Common myeloid progenitor, CD34-positive (primary cell): Measurements from ENCODE around the gene NTRK3.

Source experiments
- CTCF ChIA-PET: fragments of 350-600 bp; sonication (Branson Sonifier 250); formaldehyde crosslinking; loops from one replicate; lab custom pipeline; 2021; ENCODE audit warnings: antibody characterized with exemption; lab: Charles Lee
- POLR2A ChIA-PET: fragments of 350-600 bp; sonication (Branson Sonifier 250); formaldehyde crosslinking; loops from one replicate; lab custom pipeline; 2021; ENCODE audit warnings: antibody characterized with exemption; lab: Charles Lee
- DNase-seq, 3 donors: peaks; one replicate each; pipeline versions ENCODE4 v3.0.0 to v3.0.0-alpha.2; 2013
- H3K27ac ChIP-seq, 2 experiments: 1 replicate in 1 of 2; 2 replicates in 1 of 2; pipeline ENCODE4 v1.7.0; 2013; ENCODE audit warnings: inconsistent platforms in 2 of 2, low read length in 2 of 2, mild to moderate bottlenecking in 2 of 2, low read depth in 1 of 2, moderate library complexity in 1 of 2; ENCODE audit not compliant: severe bottlenecking in 2 of 2, insufficient read depth in 1 of 2, poor library complexity in 1 of 2
- H3K27me3 ChIP-seq, 5 experiments: replicated peaks in 2 of 5; 1 replicate in 3 of 5; 2 replicates in 2 of 5; pipeline versions ENCODE4 v1.6.1 to v1.7.0; 2013; ENCODE audit warnings: low read length in 4 of 5, mild to moderate bottlenecking in 2 of 5, moderate library complexity in 2 of 5, inconsistent platforms in 1 of 5; ENCODE audit not compliant: insufficient read depth in 5 of 5, control insufficient read depth in 4 of 5
- H3K36me3 ChIP-seq, 4 experiments: 1 replicate in 2 of 4; 2 replicates in 2 of 4; pipeline versions ENCODE4 v1.6.1 to v1.7.0; 2013; ENCODE audit warnings: low read length in 3 of 4, control low read depth in 1 of 4, mild to moderate bottlenecking in 1 of 4; ENCODE audit not compliant: control insufficient read depth in 4 of 4, insufficient read depth in 4 of 4
- H3K4me1 ChIP-seq, 4 experiments: 1 replicate in 3 of 4; 2 replicates in 1 of 4; pipeline versions ENCODE4 v1.6.1 to v1.7.1; 2013; ENCODE audit warnings: low read length in 3 of 4, mild to moderate bottlenecking in 3 of 4, control low read depth in 1 of 4, inconsistent platforms in 1 of 4, moderate library complexity in 1 of 4; ENCODE audit not compliant: control insufficient read depth in 4 of 4, insufficient read depth in 4 of 4; ENCODE audit errors: control extremely low read depth in 1 of 4
- H3K4me3 ChIP-seq, 7 experiments: 1 replicate in 4 of 7; 2 replicates in 3 of 7; pipeline versions ENCODE4 v1.5.1 to v1.7.0; 2013; ENCODE audit warnings: mild to moderate bottlenecking in 7 of 7, low read length in 6 of 7, moderate library complexity in 6 of 7, inconsistent platforms in 2 of 7, low read depth in 2 of 7, control low read depth in 1 of 7; ENCODE audit not compliant: insufficient read depth in 4 of 7, control insufficient read depth in 1 of 7; ENCODE audit errors: extremely low read depth in 1 of 7
- H3K9me3 ChIP-seq, 5 experiments: 1 replicate in 4 of 5; 2 replicates in 1 of 5; pipeline versions ENCODE4 v1.6.1 to v1.7.1; 2013; ENCODE audit warnings: low read length in 4 of 5, mild to moderate bottlenecking in 2 of 5, inconsistent platforms in 1 of 5, low read depth in 1 of 5, moderate library complexity in 1 of 5; ENCODE audit not compliant: control insufficient read depth in 4 of 5, insufficient read depth in 2 of 5; ENCODE audit errors: control extremely low read depth in 1 of 5
- WGBS: methylation state at CpG from one replicate; pipeline ENCODE4 v1.1.5; 2013; ENCODE audit not compliant: insufficient coverage; 5-methylcytosine and 5-hydroxymethylcytosine counted together

The NTRK3 gene

DNA sequence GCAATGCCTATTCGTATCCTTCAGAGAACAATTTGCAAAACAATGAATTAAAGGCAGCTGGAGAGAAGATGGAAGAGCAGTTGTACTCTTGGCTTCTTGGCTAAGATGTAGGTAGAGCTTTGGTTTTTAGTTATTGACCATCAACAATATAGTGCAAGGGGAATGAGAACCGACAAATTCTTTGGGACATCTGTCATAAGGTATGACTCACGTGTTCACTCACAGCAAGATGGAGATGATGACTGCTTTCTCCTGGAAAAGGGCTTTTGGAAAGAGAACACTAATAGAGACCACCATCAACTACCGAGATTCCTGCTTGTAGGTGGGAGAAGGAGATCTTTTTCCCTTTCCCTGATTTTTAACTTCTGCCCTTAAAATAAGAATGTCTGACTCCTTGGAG lies 234.9 kb downstream of the NTRK3 start:
- Histone ChIP-seq H3K4me3 (no peak overlapping the region), H3K9me3 (no peaks in the 10 kb centered on the region), H3K27me3 (peaks cover 0 to 18% (median 0%) of the 10 kb centered on the region in 5 experiments), H3K27ac (no peak overlapping the region), H3K4me1 (no peaks in the 10 kb centered on the region), H3K36me3 (no peaks in the 10 kb centered on the region)
- WGBS: 94% methylated on average over 2 of the region's 4 CpGs
- ChIA-PET CTCF (no interaction called here), POLR2A (no interaction called here)
- DNase-seq: no peak

DNA sequence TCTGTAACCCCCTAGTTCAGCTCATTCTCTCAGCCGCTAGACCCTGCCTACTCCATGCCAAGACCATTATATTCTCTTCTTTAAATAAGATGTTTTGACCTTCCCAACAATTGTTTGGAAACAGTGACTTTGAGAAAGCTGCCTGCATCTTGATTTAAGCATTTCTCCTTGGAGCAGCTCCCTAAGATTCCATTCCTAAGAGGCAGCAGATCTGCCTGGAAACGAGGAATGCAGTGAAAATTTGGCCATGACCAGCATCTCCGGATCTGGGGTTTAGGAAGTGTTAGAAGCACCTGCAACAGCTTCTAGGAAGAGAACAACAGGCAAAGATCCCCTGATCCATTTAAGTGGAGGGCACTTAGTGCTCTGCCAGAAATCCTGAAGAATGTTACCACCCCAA lies 235.7 kb downstream of the NTRK3 start:
- Histone ChIP-seq H3K4me3 (no peak overlapping the region), H3K4me1 (no peaks in the 10 kb centered on the region), H3K27ac (no peak overlapping the region), H3K27me3 (peaks cover 0 to 18% (median 0%) of the 10 kb centered on the region in 5 experiments), H3K36me3 (no peaks in the 10 kb centered on the region), H3K9me3 (no peaks in the 10 kb centered on the region)
- ChIA-PET POLR2A (no interaction called here), CTCF (no interaction called here)
- 100% methylated on average over 3 of the region's 3 CpGs for WGBS
- DNase-seq: no peak

DNA sequence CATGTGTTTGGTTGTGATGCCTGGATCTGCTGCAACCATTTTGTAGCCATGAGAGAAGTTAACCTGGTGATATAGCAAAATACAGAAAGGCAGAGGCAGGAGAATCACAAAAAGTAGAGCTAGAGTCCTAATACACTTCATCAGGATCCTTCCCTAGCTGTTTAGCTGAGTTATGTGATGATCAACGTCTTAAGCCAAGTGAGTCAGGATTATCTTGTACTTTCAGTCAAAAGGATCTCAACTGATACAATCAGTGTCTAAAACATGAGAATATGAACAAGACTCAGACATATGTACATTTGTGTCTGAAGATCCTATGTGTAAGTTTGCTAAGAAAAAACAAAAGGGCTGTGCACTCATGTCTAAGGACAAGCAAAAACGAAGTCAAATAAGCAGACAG lies 236.9 kb downstream of the NTRK3 start:
- Histone ChIP-seq H3K27me3 (peaks cover 0 to 18% (median 0%) of the 10 kb centered on the region in 5 experiments), H3K4me3 (no peak overlapping the region), H3K4me1 (no peaks in the 10 kb centered on the region), H3K27ac (no peak overlapping the region), H3K9me3 (no peaks in the 10 kb centered on the region), H3K36me3 (no peaks in the 10 kb centered on the region)
- no peak for DNase-seq
- 85% methylated on average over 2 of the region's 2 CpGs for whole genome bisulfite sequencing
- POLR2A ChIA-PET: no interaction called here
- CTCF ChIA-PET: no interaction called here

GRCh38 chr15:88018869-88019641 lies 237.5 kb downstream of the NTRK3 start:
- Histone ChIP-seq H3K36me3 (no peaks in the 10 kb centered on the region), H3K27me3 (peaks cover 0 to 18% (median 0%) of the 10 kb centered on the region in 5 experiments), H3K4me3 (no peak overlapping the region), H3K9me3 (no peaks in the 10 kb centered on the region), H3K27ac (no peak overlapping the region), H3K4me1 (no peaks in the 10 kb centered on the region)
- no peak for DNase-seq
- no CpG with 5 or more reads among the region's 1 CpG for WGBS
- CTCF ChIA-PET: no interaction called here
- POLR2A ChIA-PET: no interaction called here

DNA sequence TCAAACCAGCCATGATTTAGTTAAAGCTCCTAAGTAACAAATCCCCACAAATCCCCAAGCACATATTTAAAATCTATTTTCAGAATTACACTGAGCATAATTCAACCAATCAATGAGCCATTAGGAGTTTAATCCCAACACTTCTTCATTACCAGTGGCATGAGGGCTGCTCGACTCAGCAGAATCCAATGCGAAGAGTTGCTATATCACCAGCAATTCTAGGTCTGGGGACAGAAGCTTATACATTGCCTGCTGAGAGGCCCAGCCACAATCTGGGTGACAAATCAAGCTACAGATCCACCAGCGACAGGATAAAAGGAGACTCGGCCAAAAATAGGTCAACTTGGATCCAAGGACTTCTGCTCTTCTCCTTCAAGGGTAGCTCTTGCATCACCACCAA lies 238.8 kb downstream of the NTRK3 start:
- no peaks in the 10 kb centered on the region for H3K4me1 ChIP-seq
- ChIA-PET POLR2A (no interaction called here), CTCF (interaction anchor here (1.0 kb wide), 1 partner anchor 8 kb away, joined by 3 read pairs; no protein-coding TSS in a partner anchor)
- DNase-seq: no peak
- H3K9me3 ChIP-seq: no peaks in the 10 kb centered on the region
- no peaks in the 10 kb centered on the region for H3K36me3 ChIP-seq
- no peak overlapping the region for H3K27ac ChIP-seq
- 99% methylated on average over 4 of the region's 4 CpGs for WGBS
- no peak overlapping the region for H3K4me3 ChIP-seq
- H3K27me3 ChIP-seq: peaks cover 0 to 21% (median 2%) of the 10 kb centered on the region in 5 experiments

DNA sequence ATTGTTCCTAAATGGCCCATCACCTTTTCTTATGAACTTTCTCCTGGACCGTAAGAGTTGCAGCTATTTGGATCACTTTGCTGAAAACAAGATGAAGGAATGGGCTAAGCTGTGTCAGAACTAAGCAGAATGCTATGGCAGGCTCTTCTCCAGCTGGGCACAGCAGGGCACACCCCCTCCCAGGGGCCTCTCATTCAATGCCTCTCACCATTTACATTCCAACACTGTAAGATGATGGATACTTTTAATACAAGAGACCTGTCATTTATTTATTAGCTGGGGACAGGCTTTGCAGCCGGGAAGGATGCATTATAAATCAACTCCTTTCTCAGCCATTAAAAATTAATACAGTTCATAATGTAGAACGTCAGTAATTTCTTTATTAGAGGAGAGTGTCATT lies 240.1 kb downstream of the NTRK3 start:
- CTCF ChIA-PET: interaction anchor here (0.9 kb wide), 1 partner anchor 258 kb away, joined by 3 read pairs; no protein-coding TSS in a partner anchor
- Histone ChIP-seq H3K27ac (no peak overlapping the region), H3K4me3 (no peak overlapping the region), H3K9me3 (no peaks in the 10 kb centered on the region), H3K27me3 (peaks cover 0 to 20% (median 2%) of the 10 kb centered on the region in 5 experiments), H3K36me3 (no peaks in the 10 kb centered on the region), H3K4me1 (peaks cover 0 to 11% (median 4%) of the 10 kb centered on the region in 4 experiments)
- 80% methylated on average over 1 of the region's 3 CpGs for WGBS
- POLR2A ChIA-PET: no interaction called here
- DNase-seq: no peak

- no peak overlapping the region for H3K27ac ChIP-seq
- H3K27me3 ChIP-seq: peaks cover 0 to 15% (median 2%) of the 10 kb centered on the region in 5 experiments
- ChIA-PET CTCF (no interaction called here), POLR2A (interaction anchor here (0.6 kb wide), 1 partner anchor 65 kb away, joined by 4 read pairs; no protein-coding TSS in a partner anchor)
- H3K9me3 ChIP-seq: no peaks in the 10 kb centered on the region
- DNase-seq: no peak
- H3K36me3 ChIP-seq: no peaks in the 10 kb centered on the region
- no peak overlapping the region for H3K4me3 ChIP-seq
- 92% methylated on average over 7 of the region's 9 CpGs for WGBS
- peaks cover 0 to 11% (median 4%) of the 10 kb centered on the region in 4 experiments for H3K4me1 ChIP-seq
Observed at GRCh38 chr15:88015228-88015860, 241.2 kb downstream of the NTRK3 start.
